ENCODE data around the gene ATP1A4. TPM values are rescaled to one million over a fixed set of nuclear protein-coding genes. Genes with fewer than 3 reads are reported as not detected.

Gene ATP1A4
- total RNA-seq, 1 donor from 2014 or later: 0.35 TPM

DNA sequence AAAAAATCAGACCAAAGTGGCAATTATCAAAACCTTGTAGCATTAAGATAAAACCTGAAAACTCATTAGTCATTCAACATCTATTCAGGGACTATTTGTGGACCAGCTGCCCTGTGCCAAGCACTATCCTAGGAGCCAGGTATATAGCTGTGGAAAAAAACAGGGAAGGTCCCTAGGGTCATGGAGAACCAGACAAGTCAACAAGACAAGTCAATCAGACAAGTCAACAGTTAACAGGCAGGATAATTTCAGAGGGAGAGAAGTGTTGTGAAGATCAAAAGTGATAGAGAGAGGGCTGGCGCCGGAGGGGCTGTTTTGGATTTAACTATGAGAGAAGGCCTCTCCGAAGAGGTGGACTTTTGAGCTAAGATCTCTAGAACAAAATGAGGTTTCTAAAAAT lies 3.3 kb upstream of the ATP1A4 start:
- H3K4me3 Mint-ChIP-seq: no peak overlapping the region
- no peak for DNase-seq (ENCODE audit: low read depth, low spot score)
- no peak for TF ChIP-seq CTCF (conservative IDR thresholded peaks at IDR 0.05)
- H3K27me3 Mint-ChIP-seq (ENCODE audit: low read depth): no peaks in the 10 kb centered on the region
- H3K4me1 Mint-ChIP-seq: peaks cover 4% of the 10 kb centered on the region
- H3K9me3 Mint-ChIP-seq: no peaks in the 10 kb centered on the region
- H3K36me3 Mint-ChIP-seq (ENCODE audit: low read depth): no peaks in the 10 kb centered on the region
- no peak overlapping the region for H3K27ac Mint-ChIP-seq (ENCODE audit: unreplicated experiment)

DNA sequence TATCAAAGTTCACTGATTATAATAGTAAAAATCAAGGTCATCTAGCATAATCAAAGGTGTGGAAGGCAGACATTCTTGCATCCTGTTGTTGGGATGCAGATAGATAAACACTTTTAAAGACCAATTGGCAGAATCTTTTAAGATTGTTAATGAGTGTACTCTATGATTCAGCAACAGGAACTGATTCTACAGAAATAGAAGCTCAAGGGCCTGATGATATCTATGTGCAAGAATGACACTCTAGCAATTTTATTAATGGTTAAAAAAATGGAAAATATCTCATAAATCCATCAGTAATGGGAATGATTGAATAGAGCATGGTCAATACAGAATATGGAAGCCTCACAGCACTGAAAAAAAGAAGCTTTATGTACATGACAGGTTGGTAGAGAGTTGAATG lies 2.2 kb upstream of the ATP1A4 start:
- Mint-ChIP-seq H3K36me3 (ENCODE audit: low read depth) (no peaks in the 10 kb centered on the region), H3K4me1 (peaks cover 4% of the 10 kb centered on the region), H3K4me3 (no peak overlapping the region), H3K27ac (ENCODE audit: unreplicated experiment) (no peak overlapping the region), H3K27me3 (ENCODE audit: low read depth) (no peaks in the 10 kb centered on the region), H3K9me3 (no peaks in the 10 kb centered on the region)
- no peak for DNase-seq (ENCODE audit: low read depth, low spot score)
- no peak for TF ChIP-seq CTCF (conservative IDR thresholded peaks at IDR 0.05)

DNA sequence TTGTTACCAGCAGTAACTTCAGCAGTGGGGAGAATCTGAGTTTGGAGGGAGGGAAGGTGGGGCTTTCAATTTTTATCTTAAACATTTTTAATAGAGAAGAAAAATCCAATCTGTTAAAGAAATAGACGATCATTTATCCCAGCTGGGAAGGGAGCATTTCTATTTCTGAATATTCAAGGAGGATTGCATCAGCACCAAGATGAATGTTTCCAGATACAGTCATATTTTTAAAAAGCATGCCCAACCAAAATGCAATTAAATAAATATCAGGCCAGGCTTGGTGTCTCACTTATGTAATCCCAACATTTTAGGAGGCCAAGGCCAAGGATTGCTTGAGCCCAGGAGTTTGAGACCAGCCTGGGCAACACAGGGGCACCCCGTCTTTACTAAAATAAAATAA lies 1.7 kb upstream of the ATP1A4 start:
- no peaks in the 10 kb centered on the region for H3K27me3 Mint-ChIP-seq (ENCODE audit: low read depth)
- DNase-seq (ENCODE audit: low read depth, low spot score): no peak

GRCh38 chr1:160154790-160155189 lies 3.4 kb downstream of the ATP1A4 start:
- Mint-ChIP-seq H3K27ac (ENCODE audit: unreplicated experiment) (no peak overlapping the region), H3K9me3 (no peaks in the 10 kb centered on the region), H3K4me3 (no peak overlapping the region), H3K36me3 (ENCODE audit: low read depth) (no peaks in the 10 kb centered on the region), H3K4me1 (no peaks in the 10 kb centered on the region), H3K27me3 (ENCODE audit: low read depth) (no peaks in the 10 kb centered on the region)
- no peak for DNase-seq (ENCODE audit: low read depth, low spot score)
- TF ChIP-seq CTCF (conservative IDR thresholded peaks at IDR 0.05): no peak

More for the DNA sequence above, 1.7 kb upstream of the ATP1A4 start:
- H3K4me1 Mint-ChIP-seq: peaks cover 4% of the 10 kb centered on the region
- H3K9me3 Mint-ChIP-seq: no peaks in the 10 kb centered on the region
- TF ChIP-seq CTCF (conservative IDR thresholded peaks at IDR 0.05): no peak
- no peak overlapping the region for H3K27ac Mint-ChIP-seq (ENCODE audit: unreplicated experiment)
- H3K4me3 Mint-ChIP-seq: no peak overlapping the region
- H3K36me3 Mint-ChIP-seq (ENCODE audit: low read depth): no peaks in the 10 kb centered on the region

DNA sequence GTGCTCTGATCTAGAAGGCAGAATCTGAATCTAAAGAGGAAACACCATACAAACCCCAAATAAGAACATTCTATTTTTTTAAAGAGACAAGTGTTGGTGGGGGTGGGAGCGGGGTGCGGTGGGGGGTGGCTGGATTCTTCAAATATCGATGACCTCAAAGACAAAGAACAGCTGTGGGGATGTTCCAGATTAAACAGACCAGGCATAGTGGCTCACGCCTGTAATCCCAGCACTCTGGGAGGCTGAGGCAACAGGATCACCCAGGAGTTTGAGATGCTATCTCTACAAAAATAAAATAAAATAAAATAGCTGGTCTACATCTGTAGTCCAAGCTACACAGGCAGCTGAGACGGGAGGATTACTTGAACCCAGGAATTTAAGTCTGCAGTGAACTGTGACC lies 5.0 kb downstream of the ATP1A4 start:
- H3K36me3 Mint-ChIP-seq (ENCODE audit: low read depth): no peaks in the 10 kb centered on the region
- no peak overlapping the region for H3K27ac Mint-ChIP-seq (ENCODE audit: unreplicated experiment)
- H3K27me3 Mint-ChIP-seq (ENCODE audit: low read depth): no peaks in the 10 kb centered on the region
- H3K4me3 Mint-ChIP-seq: no peak overlapping the region
- TF ChIP-seq CTCF (conservative IDR thresholded peaks at IDR 0.05): no peak
- DNase-seq (ENCODE audit: low read depth, low spot score): no peak
- H3K9me3 Mint-ChIP-seq: no peaks in the 10 kb centered on the region
- peaks cover 3% of the 10 kb centered on the region for H3K4me1 Mint-ChIP-seq

DNA sequence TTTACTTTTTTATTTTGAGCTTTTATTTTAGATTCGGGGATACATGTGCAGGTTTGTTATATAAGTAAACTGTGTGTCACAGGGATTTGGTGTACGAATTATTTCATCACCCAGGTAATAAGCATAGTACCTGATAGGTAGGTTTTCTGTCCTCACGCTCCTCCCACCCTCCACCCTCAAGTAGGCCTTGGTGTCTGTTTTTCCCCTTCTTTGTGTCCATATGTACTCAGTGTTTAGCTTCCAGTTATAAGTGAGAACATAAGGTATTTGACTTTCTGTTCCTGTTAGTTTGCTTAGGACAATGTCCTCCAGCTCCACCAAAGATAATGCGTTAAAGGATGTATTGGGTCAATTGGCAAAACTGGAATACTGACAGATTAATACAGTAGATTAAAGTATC lies 5.8 kb downstream of the ATP1A4 start:
- DNase-seq (ENCODE audit: low read depth, low spot score): no peak
- no peak for TF ChIP-seq CTCF (conservative IDR thresholded peaks at IDR 0.05)
- Mint-ChIP-seq H3K36me3 (ENCODE audit: low read depth) (no peaks in the 10 kb centered on the region), H3K27ac (ENCODE audit: unreplicated experiment) (no peak overlapping the region), H3K4me1 (peaks cover 11% of the 10 kb centered on the region), H3K27me3 (ENCODE audit: low read depth) (no peaks in the 10 kb centered on the region), H3K9me3 (no peaks in the 10 kb centered on the region), H3K4me3 (no peak overlapping the region)

Data from neural crest cell (in vitro differentiated cells).